HEK293T (cell line): ENCODE measurements around the gene RFLNA.

Source experiments
- FOXK2 ChIP-seq: fragments of 450-650 bp; IDR thresholded peaks from 2 replicates; pipeline ENCODE4 v1.6.1; 2016; ENCODE audit warnings: mild to moderate bottlenecking
- SP1 ChIP-seq: fragments of 450-650 bp; IDR thresholded peaks from 2 replicates; pipeline ENCODE4 v1.6.1; 2017
- TARDBP ChIP-seq: fragments of 450-650 bp; IDR thresholded peaks from 2 replicates; pipeline ENCODE4 v1.6.1; 2016

- TF ChIP-seq FOXK2 (no peak), SP1 (no peak), TARDBP (no peak)
Measured at GRCh38 chr12:124321040-124321481, 26.2 kb downstream of the RFLNA start.
